GM12865 (cell line): ENCODE results near the gene SMIM22.
"Not testable (repeated sequence)": the region's sequence is repeated elsewhere in the genome, so short reads cannot be mapped to it uniquely, and the experiment has no call there.

Source experiments
- DNase-seq: peaks from one replicate; pipeline ENCODE4 v3.0.0; 2010; ENCODE audit warnings: low read depth
- H3K4me3 ChIP-seq: 2 replicates; pipeline ENCODE4 v1.5.1; 2011; ENCODE audit warnings: mild to moderate bottlenecking, low read depth, low read length, control low read depth
- CTCF ChIP-seq: IDR thresholded peaks from 2 replicates; pipeline ENCODE4 v1.5.1; 2011; ENCODE audit warnings: low read length, control low read depth, low read depth, inconsistent platforms; ENCODE audit not compliant: insufficient read depth; ENCODE audit errors: missing control alignments

The SMIM22 gene

GRCh38 chr16:4780235-4780634 is 14.9 kb upstream of the SMIM22 start:
- no peak for DNase-seq
- no peak overlapping the region for H3K4me3 ChIP-seq
- no peak for TF ChIP-seq CTCF

DNA sequence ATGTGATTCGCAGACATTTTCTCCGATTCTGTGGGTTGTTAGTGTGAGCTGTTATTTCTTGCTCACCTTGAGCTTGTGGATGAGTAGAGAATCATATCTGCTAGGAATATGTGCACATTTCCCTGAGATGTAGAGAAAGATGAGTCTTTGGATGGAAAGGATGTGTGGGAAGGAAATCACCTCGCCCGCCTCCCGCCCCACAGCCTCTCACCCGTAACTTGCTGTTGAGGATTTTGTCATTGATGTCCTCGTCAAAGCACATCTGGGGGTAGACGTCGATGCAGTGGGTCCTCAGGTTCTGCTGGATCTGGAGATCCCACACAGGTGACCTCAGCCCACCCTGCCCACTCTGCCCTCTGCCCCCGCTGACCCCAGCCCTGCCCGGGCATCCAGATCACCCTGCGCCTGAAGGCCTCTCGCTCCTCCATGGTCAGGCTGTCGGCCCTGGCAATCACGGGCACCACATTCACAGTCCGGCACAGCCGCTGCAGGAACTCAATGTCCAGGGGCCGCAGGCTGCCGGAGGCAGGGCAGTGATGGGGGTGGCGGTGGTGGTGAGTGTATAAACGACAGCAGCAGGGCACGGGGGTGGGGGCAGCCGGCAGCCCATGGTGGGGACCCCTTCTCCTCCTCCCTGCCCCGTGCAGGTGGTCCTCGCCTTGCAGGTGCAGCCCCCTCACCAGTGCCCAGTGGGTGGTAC is 11.8 kb upstream of the SMIM22 start:
- no peak for TF ChIP-seq CTCF
- H3K4me3 ChIP-seq: no peak overlapping the region
- DNase-seq: no peak

- TF ChIP-seq CTCF: no peak
- H3K4me3 ChIP-seq: no peak overlapping the region
- no peak for DNase-seq
These were observed 11.2 kb upstream of the SMIM22 start for GRCh38 chr16:4783951-4784336.

- not testable (repeated sequence) for H3K4me3 ChIP-seq, DNase-seq
These were observed 10.7 kb upstream of the SMIM22 start for GRCh38 chr16:4784444-4784987.

GRCh38 chr16:4785758-4786433 is 9.3 kb upstream of the SMIM22 start:
- TF ChIP-seq CTCF: no peak
- DNase-seq: no peak

DNA sequence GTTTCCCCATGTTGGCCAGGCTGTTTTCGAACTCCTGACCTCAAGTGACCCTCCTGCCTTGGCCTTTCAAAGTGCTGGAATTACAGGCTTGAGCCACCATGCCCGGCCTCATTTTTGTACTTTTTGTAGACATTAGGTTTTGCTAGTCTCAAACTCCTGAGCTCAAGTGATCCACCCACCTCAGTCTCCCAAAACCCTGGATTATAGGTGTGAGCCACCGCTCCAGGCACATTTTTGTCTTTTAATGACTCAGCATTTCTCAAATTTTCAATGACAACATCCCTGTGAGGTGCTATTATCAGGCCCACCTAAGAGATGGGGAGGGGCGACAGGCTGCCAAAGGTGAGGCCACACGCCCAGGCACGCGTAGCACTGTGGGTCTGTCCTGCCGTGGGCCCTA is 8.1 kb upstream of the SMIM22 start:
- no peak for DNase-seq
- H3K4me3 ChIP-seq: no peak overlapping the region
- no peak for TF ChIP-seq CTCF

More at GRCh38 chr16:4785758-4786433, 9.3 kb upstream of the SMIM22 start:
- H3K4me3 ChIP-seq: no peak overlapping the region

DNA sequence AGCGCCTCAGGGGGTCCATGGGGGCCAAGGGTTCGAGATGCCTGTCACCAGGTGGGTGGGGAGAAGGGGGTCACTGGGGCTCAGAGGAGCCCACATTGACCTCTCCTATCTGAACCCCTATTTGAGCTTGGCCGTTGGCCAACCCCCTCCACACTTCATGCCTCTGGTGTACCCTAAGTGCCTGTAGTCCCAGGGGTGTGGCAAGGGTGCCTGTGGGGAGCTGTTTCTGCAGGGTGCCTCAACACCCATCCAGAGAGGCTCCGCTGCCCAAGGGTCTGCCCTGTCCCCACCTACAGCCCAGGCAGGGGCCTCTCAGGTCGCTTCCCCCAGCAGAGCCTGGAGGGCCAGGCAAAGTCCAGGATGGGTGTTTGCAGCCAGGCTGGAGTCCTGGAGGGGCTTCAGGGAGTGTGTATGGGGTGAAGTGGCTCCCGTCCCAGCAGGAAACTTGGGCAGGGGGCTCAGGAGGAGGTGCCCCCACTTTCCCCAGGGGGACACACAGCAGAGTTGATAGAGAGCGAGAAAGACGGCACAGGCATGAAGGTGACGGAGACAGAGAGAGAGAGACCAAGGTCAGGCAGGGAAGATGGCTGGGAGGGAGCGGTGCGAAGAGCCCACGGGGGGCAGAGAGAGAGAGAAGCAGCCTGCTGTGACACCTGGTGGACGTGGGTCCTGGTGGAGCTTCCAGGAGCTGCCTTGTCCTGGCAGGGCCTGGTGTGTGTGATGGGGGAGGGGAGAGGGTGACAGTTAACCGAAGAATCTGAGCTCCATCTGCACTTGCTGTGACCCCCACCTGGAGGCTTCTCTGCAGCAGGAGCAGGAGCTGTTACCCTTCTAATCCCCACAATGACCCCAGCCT is 7.3 kb upstream of the SMIM22 start, which contains the start of gene SEPTIN12:
SEPTIN12 (minus strand) TSS at position 719 of the 856 bp plus-strand sequence; CDS start at position 19, 700 bp downstream.
- DNase-seq: no peak
- H3K4me3 ChIP-seq: no peak within 1 kb of the TSS
- no peak for TF ChIP-seq CTCF
